OCI-LY1 (cell line): Measurements from ENCODE around the gene TEAD3.

ENCODE experiments used
- H2AFZ ChIP-seq: fragments of 200-600 bp; sonication (generic), shearing (Covaris generic); 2 replicates; pipeline ENCODE4 v1.6.0; 2014; ENCODE audit warnings: antibody characterized with exemption, mild to moderate bottlenecking, low read length
- H3F3A ChIP-seq: fragments of 200-600 bp; sonication (generic), shearing (Covaris generic); 2 replicates; pipeline ENCODE4 v1.6.0; 2014; ENCODE audit warnings: mild to moderate bottlenecking, antibody characterized with exemption, low read length, moderate library complexity; ENCODE audit not compliant: insufficient read depth
- H3K27ac ChIP-seq: fragments of 200-600 bp; sonication (generic); 2 replicates; pipeline ENCODE4 v1.5.1; 2014; ENCODE audit warnings: low read length, mixed run types, mild to moderate bottlenecking, low read depth; ENCODE audit not compliant: poor library complexity, severe bottlenecking
- H3K27me3 ChIP-seq: fragments of 200-600 bp; sonication (generic); 2 replicates; pipeline ENCODE4 v1.6.0; 2014; ENCODE audit warnings: antibody characterized with exemption, mild to moderate bottlenecking, low read length, moderate library complexity; ENCODE audit not compliant: insufficient read depth
- H3K36me3 ChIP-seq: fragments of 200-600 bp; sonication (generic); 2 replicates; pipeline ENCODE4 v1.6.1; 2014; ENCODE audit warnings: mild to moderate bottlenecking, antibody characterized with exemption, low read length, moderate library complexity, mixed read lengths; ENCODE audit not compliant: insufficient read depth
- H3K4me1 ChIP-seq: fragments of 200-600 bp; sonication (generic); 2 replicates; pipeline ENCODE4 v1.5.1; 2014; ENCODE audit warnings: mild to moderate bottlenecking, low read length, moderate library complexity; ENCODE audit not compliant: insufficient read depth, severe bottlenecking
- H3K4me2 ChIP-seq: fragments of 200-600 bp; sonication (generic), shearing (Covaris generic); 2 replicates; pipeline ENCODE4 v1.6.1; 2014; ENCODE audit warnings: low read length
- H3K4me3 ChIP-seq: fragments of 200-600 bp; sonication (generic); 2 replicates; pipeline ENCODE4 v1.5.1; 2014; ENCODE audit warnings: low read length, low read depth, mild to moderate bottlenecking, mixed read lengths; ENCODE audit not compliant: poor library complexity, severe bottlenecking
- H3K79me2 ChIP-seq: fragments of 200-600 bp; shearing (Covaris generic); 2 replicates; pipeline ENCODE4 v1.6.1; 2016; ENCODE audit warnings: mixed run types, low read length, mixed read lengths; ENCODE audit not compliant: insufficient read depth
- H3K9ac ChIP-seq: fragments of 200-600 bp; sonication (generic), shearing (Covaris generic); 2 replicates; pipeline ENCODE4 v1.6.1; 2014; ENCODE audit warnings: mild to moderate bottlenecking, low read length, mixed read lengths
- H3K9me2 ChIP-seq: fragments of 200-600 bp; sonication (generic), shearing (Covaris generic); 2 replicates; pipeline ENCODE4 v1.6.1; 2014; ENCODE audit warnings: low read depth, mild to moderate bottlenecking, low read length, mixed read lengths
- H3K9me3 ChIP-seq: fragments of 200-600 bp; shearing (Covaris generic); 2 replicates; pipeline ENCODE4 v1.6.1; 2014; ENCODE audit warnings: low read length, mixed read lengths
- H4K20me1 ChIP-seq: fragments of 200-600 bp; sonication (generic), shearing (Covaris generic); 2 replicates; pipeline ENCODE4 v1.6.0; 2016; ENCODE audit warnings: mild to moderate bottlenecking, low read length; ENCODE audit not compliant: insufficient read depth
- CTCF ChIP-seq: fragments of 200-600 bp; sonication (generic), shearing (Covaris generic); IDR thresholded peaks from 2 replicates; pipeline ENCODE4 v1.5.1; 2017; ENCODE audit warnings: mild to moderate bottlenecking, antibody characterized with exemption, low read length, moderate library complexity, mixed read lengths
- EZH2 ChIP-seq: fragments of 200-600 bp; sonication (generic), shearing (Covaris generic); IDR thresholded peaks from 2 replicates; pipeline ENCODE4 v1.8.0; 2017; ENCODE audit warnings: borderline replicate concordance, mixed run types, mild to moderate bottlenecking, antibody characterized with exemption, low read length, moderate library complexity, mixed read lengths

The TEAD3 gene

GRCh38 chr6:35495258-35496035, 1.4 kb downstream of the TEAD3 start:
- Histone ChIP-seq H3F3A (no peaks in the 10 kb centered on the region), H3K4me1 (peaks cover 10% of the 10 kb centered on the region), H3K4me2 (no peak overlapping the region), H3K27ac (no peak overlapping the region), H3K79me2 (no peaks in the 10 kb centered on the region), H3K27me3 (peaks cover 26% of the 10 kb centered on the region), H2AFZ (no peak overlapping the region), H4K20me1 (no peaks in the 10 kb centered on the region), H3K9me3 (no peaks in the 10 kb centered on the region), H3K9ac (no peak overlapping the region), H3K4me3 (no peak overlapping the region), H3K9me2 (no peaks in the 10 kb centered on the region), H3K36me3 (no peaks in the 10 kb centered on the region)
- TF ChIP-seq CTCF = no peak
- TF ChIP-seq EZH2 = no peak

- TF ChIP-seq CTCF (no peak), EZH2 (no peak)
- H3K27me3 ChIP-seq = peaks cover 26% of the 10 kb centered on the region
- no peaks in the 10 kb centered on the region for H3K36me3 ChIP-seq
- H3K27ac ChIP-seq = no peak overlapping the region
- H3K4me1 ChIP-seq = peaks cover 10% of the 10 kb centered on the region
- H2AFZ ChIP-seq = no peak overlapping the region
- no peaks in the 10 kb centered on the region for H3K9me2 ChIP-seq
- no peak overlapping the region for H3K4me3 ChIP-seq
- no peak overlapping the region for H3K9ac ChIP-seq
- no peaks in the 10 kb centered on the region for H3K79me2 ChIP-seq
- no peaks in the 10 kb centered on the region for H3F3A ChIP-seq
- no peaks in the 10 kb centered on the region for H3K9me3 ChIP-seq
- H4K20me1 ChIP-seq = no peaks in the 10 kb centered on the region
- H3K4me2 ChIP-seq = no peak overlapping the region
Observed at GRCh38 chr6:35494161-35494563, 2.7 kb downstream of the TEAD3 start.

GRCh38 chr6:35493307-35493983, 3.4 kb downstream of the TEAD3 start:
- H3K9me2 ChIP-seq = no peaks in the 10 kb centered on the region
- no peak overlapping the region for H3K4me3 ChIP-seq
- no peaks in the 10 kb centered on the region for H3K9me3 ChIP-seq
- H3K4me2 ChIP-seq = no peak overlapping the region
- H3K27me3 ChIP-seq = peaks cover 26% of the 10 kb centered on the region
- H4K20me1 ChIP-seq = no peaks in the 10 kb centered on the region
- H3K9ac ChIP-seq = no peak overlapping the region
- no peak overlapping the region for H2AFZ ChIP-seq
- H3K27ac ChIP-seq = no peak overlapping the region
- peaks cover 10% of the 10 kb centered on the region for H3K4me1 ChIP-seq
- no peaks in the 10 kb centered on the region for H3K79me2 ChIP-seq
- H3K36me3 ChIP-seq = no peaks in the 10 kb centered on the region
- no peak for TF ChIP-seq EZH2
- TF ChIP-seq CTCF = no peak
- no peaks in the 10 kb centered on the region for H3F3A ChIP-seq
